ENCODE data around the gene SHISA5. TPM values are rescaled to one million over a fixed set of nuclear protein-coding genes. Genes with fewer than 3 reads are reported as not detected.

The SHISA5 gene
- total RNA-seq, 1 donor from 2014 or later: 188 TPM

DNA sequence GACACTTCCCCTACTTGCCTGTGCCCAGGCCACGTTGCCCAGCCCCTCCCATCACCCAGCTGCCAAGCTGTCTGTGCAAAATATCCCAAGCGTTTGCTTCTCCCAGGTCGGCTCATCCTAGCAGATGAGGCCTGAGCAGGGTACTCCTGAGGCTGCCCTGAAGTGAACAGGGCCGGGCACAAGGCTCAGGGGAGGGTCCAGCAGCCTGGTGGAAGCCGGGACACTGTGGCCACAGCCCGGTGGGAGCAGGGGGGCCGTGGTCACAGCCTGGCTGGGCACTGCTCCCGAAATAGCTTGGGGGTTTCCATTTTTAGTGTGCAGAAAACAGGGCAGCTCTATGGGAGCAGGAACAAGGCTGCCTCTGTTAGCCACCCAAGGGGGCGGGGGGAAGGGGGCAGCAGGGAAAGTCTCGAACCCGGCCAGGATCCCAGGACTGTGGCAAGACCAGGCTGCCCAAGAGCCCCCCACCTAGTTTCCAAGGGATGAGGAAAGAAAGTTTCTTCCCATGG lies 77.5 kb downstream of the SHISA5 start:
- Mint-ChIP-seq H3K9me3 (ENCODE audit: low read depth) (no peaks in the 10 kb centered on the region), H3K36me3 (ENCODE audit: low read depth) (peaks cover 3% of the 10 kb centered on the region), H3K4me3 (ENCODE audit: unreplicated experiment) (peak overlapping the region; percentile 26), H3K27me3 (ENCODE audit: low read depth) (no peaks in the 10 kb centered on the region), H3K4me1 (ENCODE audit: low read depth) (peaks cover 70% of the 10 kb centered on the region), H3K27ac (ENCODE audit: unreplicated experiment) (peak overlapping the region; percentile 92)
- peak; percentile 57 for DNase-seq (ENCODE audit: low spot score)
- TF ChIP-seq, protein P1, sequence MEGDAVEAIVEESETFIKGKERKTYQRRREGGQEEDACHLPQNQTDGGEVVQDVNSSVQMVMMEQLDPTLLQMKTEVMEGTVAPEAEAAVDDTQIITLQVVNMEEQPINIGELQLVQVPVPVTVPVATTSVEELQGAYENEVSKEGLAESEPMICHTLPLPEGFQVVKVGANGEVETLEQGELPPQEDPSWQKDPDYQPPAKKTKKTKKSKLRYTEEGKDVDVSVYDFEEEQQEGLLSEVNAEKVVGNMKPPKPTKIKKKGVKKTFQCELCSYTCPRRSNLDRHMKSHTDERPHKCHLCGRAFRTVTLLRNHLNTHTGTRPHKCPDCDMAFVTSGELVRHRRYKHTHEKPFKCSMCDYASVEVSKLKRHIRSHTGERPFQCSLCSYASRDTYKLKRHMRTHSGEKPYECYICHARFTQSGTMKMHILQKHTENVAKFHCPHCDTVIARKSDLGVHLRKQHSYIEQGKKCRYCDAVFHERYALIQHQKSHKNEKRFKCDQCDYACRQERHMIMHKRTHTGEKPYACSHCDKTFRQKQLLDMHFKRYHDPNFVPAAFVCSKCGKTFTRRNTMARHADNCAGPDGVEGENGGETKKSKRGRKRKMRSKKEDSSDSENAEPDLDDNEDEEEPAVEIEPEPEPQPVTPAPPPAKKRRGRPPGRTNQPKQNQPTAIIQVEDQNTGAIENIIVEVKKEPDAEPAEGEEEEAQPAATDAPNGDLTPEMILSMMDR (IDR thresholded peaks at IDR 0.05): no peak

DNA sequence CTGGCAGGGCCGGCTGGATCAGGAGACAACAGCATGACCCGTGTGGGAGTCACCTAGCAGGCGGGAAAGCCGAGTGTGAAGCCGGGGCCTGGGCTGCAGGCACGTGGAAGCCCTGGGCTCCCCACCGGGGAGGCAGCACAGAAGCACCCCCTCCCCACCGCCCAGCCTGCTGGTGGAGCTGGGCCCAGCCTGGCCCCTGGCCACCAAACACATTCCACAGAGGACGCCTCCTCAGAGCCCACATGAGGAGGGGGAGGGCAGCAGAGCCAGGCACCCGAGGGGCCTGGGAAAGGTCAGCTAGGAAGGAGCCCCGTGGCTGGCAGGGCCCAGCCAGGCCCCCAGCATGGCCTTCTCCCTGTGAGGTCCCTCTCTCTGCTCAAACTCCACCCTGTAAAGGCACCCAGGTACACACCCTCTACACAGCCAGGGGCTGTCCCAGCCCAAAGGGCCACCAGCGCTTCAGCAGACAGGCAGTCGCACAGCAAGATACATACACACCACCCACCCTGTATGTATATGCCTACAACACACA lies 78.6 kb downstream of the SHISA5 start:
- H3K27me3 Mint-ChIP-seq (ENCODE audit: low read depth): no peaks in the 10 kb centered on the region
- H3K9me3 Mint-ChIP-seq (ENCODE audit: low read depth): no peaks in the 10 kb centered on the region
- TF ChIP-seq, protein P1 (IDR thresholded peaks at IDR 0.05): no peak
- peak overlapping the region; percentile 92 for H3K27ac Mint-ChIP-seq (ENCODE audit: unreplicated experiment)
- peaks cover 3% of the 10 kb centered on the region for H3K36me3 Mint-ChIP-seq (ENCODE audit: low read depth)
- peak; percentile 85 for DNase-seq (ENCODE audit: low spot score)
- peak overlapping the region; percentile 26 for H3K4me3 Mint-ChIP-seq (ENCODE audit: unreplicated experiment)
- H3K4me1 Mint-ChIP-seq (ENCODE audit: low read depth): peaks cover 59% of the 10 kb centered on the region

DNA sequence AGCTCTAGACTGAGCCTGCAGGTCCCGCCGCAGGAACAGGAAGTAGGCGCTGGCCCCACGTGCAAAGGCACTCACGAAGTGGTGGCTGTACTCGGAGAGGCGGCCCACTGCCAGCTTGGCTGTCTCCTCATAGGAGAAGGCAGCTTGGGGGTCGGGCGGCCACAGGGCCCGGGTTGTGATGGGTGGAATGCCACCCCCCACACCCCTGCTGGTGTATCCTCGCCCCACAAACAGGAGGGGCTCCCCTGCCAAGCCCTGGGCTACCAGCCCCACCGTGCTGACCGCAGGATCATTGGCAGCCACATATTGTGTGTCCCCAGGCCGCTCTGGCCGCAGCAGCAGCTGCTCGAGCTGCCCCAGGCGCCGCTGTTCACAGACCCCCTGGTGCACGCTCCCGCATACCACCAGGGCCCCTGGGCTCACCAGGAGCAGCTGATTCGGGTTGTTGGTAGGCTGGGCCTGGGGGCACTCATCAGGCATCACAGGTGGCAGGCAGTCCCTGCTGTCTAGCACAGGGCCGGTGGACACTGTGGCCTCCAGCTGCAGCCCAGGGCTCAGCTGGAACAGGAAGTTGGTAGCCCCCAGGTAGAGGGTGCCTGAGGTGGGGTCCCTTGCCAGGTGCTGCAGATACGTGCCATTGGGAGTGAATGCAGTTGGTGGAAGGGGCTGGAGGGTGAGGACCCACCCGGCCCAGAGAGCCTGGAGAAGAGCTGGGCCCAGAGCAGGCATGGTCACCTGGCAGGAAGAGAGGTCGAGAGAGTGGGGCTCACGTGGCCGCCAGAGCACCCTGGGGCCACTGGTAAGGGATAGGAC lies 79.9 kb downstream of the SHISA5 start:
- peak; percentile 76 for DNase-seq (ENCODE audit: low spot score)

DNA sequence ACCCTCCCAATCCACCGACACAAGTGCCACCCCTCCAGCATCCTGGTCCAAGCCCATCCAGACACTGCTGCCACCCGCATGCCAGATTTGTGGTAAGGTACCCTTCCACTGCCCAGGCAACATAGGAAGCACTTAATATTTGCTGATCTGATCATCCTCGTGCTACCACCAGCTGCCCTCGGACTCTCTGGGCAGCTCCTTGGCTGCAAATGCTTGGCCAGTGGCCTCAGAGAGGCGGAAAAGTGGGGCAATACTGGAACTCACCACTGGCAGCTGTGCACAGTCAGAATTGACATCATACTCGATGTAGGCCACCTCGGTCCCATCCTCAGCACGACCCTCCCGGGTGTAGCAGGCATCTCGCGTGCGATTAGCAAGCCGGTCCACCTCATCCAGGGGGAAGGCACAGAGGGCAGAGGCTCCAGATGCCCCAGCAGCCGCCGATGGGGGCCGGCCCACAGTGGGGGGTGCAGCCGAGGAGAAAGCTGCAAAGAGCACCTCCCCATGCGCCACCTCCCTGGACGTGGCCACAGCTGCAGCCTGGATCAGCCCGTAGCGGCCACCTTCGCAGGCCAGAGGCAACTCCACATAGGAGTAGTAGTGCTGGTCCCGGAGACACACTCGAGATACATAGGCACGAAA lies 80.6 kb downstream of the SHISA5 start:
- TF ChIP-seq, protein P1 (IDR thresholded peaks at IDR 0.05): no peak
- peak overlapping the region; percentile 38 for H3K27ac Mint-ChIP-seq (ENCODE audit: unreplicated experiment)
- DNase-seq (ENCODE audit: low spot score): no peak
- no peaks in the 10 kb centered on the region for H3K27me3 Mint-ChIP-seq (ENCODE audit: low read depth)
- no peak overlapping the region for H3K4me3 Mint-ChIP-seq (ENCODE audit: unreplicated experiment)
- peaks cover 3% of the 10 kb centered on the region for H3K36me3 Mint-ChIP-seq (ENCODE audit: low read depth)
- no peaks in the 10 kb centered on the region for H3K9me3 Mint-ChIP-seq (ENCODE audit: low read depth)
- H3K4me1 Mint-ChIP-seq (ENCODE audit: low read depth): peaks cover 51% of the 10 kb centered on the region

More for the DNA sequence above, 79.9 kb downstream of the SHISA5 start:
- H3K4me3 Mint-ChIP-seq (ENCODE audit: unreplicated experiment): no peak overlapping the region
- H3K27ac Mint-ChIP-seq (ENCODE audit: unreplicated experiment): no peak overlapping the region
- TF ChIP-seq, protein P1 (IDR thresholded peaks at IDR 0.05): no peak
- peaks cover 52% of the 10 kb centered on the region for H3K4me1 Mint-ChIP-seq (ENCODE audit: low read depth)
- peaks cover 3% of the 10 kb centered on the region for H3K36me3 Mint-ChIP-seq (ENCODE audit: low read depth)
- H3K27me3 Mint-ChIP-seq (ENCODE audit: low read depth): no peaks in the 10 kb centered on the region
- H3K9me3 Mint-ChIP-seq (ENCODE audit: low read depth): no peaks in the 10 kb centered on the region

DNA sequence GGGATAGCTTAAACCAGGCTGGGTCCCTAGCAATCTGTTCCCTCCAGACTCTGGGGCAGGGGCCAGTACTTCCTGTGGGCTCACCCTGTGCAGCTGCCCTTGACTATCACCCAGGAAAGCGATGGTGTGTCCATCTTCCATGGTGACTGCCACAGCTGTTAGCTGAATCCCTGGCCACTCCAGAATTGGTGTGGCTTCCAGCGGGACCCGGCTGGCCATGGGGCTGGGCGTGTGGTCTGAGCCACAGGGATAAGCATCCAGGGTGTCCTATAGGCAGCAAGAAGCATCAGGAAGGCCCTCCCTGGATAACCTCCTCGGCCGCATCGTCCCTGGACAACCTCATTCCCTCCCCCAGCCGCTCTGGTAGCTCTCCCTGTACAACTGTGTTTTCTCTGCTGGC lies 81.3 kb downstream of the SHISA5 start:
- H3K9me3 Mint-ChIP-seq (ENCODE audit: low read depth): no peaks in the 10 kb centered on the region
- peaks cover 6% of the 10 kb centered on the region for H3K36me3 Mint-ChIP-seq (ENCODE audit: low read depth)
- no peak for DNase-seq (ENCODE audit: low spot score)
- no peaks in the 10 kb centered on the region for H3K27me3 Mint-ChIP-seq (ENCODE audit: low read depth)
- H3K4me3 Mint-ChIP-seq (ENCODE audit: unreplicated experiment): no peak overlapping the region
- peak overlapping the region; percentile 38 for H3K27ac Mint-ChIP-seq (ENCODE audit: unreplicated experiment)
- H3K4me1 Mint-ChIP-seq (ENCODE audit: low read depth): peaks cover 44% of the 10 kb centered on the region
- TF ChIP-seq, protein P1 (IDR thresholded peaks at IDR 0.05): no peak

All from chondrocyte (in vitro differentiated cells).